H1 (cell line): ENCODE data around the gene IGF2R. TPM values are rescaled to one million over a fixed set of nuclear protein-coding genes. Genes with fewer than 3 reads are reported as not detected.

ENCODE experiments used
- CTCF ChIA-PET: fragments of 300-600 bp; sonication (Branson Sonifier 250); formaldehyde crosslinking; loops from one replicate; lab custom pipeline; 2021; ENCODE audit not compliant: partially characterized antibody; lab: Charles Lee
- POLR2A ChIA-PET: fragments of 300-600 bp; sonication (Branson Sonifier 250); formaldehyde crosslinking; loops from one replicate; lab custom pipeline; 2021; ENCODE audit warnings: inconsistent platforms; ENCODE audit not compliant: partially characterized antibody; lab: Charles Lee
- DNase-seq, 2 experiments: peaks; one replicate each; pipeline versions ENCODE4 v3.0.0 to v3.0.0-alpha.2; 2010 to 2022; ENCODE audit warnings: low spot score in 2 of 2, low read depth in 1 of 2, mixed read lengths in 1 of 2
- FAIRE-seq: peaks from 2 replicates; lab custom pipeline; 2011; peaks lifted over from hg19 to GRCh38; lab: Jason Lieb, UNC
- H2AFZ ChIP-seq: 2 replicates; pipeline ENCODE4 v1.8.1; 2012; ENCODE audit warnings: low read length, inconsistent platforms
- H2AK5ac ChIP-seq: 2 replicates; pipeline ENCODE4 v1.6.1; 2013; ENCODE audit warnings: low read depth, low read length
- H2BK120ac ChIP-seq: replicated peaks from 2 replicates; pipeline ENCODE3; 2013; ENCODE audit warnings: low read depth, low read length, inconsistent platforms
- H2BK12ac ChIP-seq: 2 replicates; pipeline ENCODE4 v1.6.1; 2013; ENCODE audit warnings: low read depth, low read length
- H2BK15ac ChIP-seq: 2 replicates; pipeline ENCODE4 v1.6.1; 2013; ENCODE audit warnings: low read length
- H2BK20ac ChIP-seq: 2 replicates; pipeline ENCODE4 v1.6.1; 2013; ENCODE audit warnings: low read length
- H2BK5ac ChIP-seq: 2 replicates; pipeline ENCODE4 v1.6.1; 2013; ENCODE audit warnings: low read depth, low read length
- H3K14ac ChIP-seq: 2 replicates; pipeline ENCODE4 v1.6.1; 2013; ENCODE audit warnings: inconsistent platforms; ENCODE audit not compliant: insufficient read length
- H3K18ac ChIP-seq: 2 replicates; pipeline ENCODE4 v1.6.1; 2013; ENCODE audit warnings: low read length; ENCODE audit errors: extremely low read depth
- H3K23ac ChIP-seq: 2 replicates; pipeline ENCODE4 v1.6.1; 2013; ENCODE audit warnings: inconsistent platforms; ENCODE audit not compliant: insufficient read length
- H3K23me2 ChIP-seq: 2 replicates; pipeline ENCODE4 v1.6.1; 2013; ENCODE audit warnings: low read depth, low read length
- H3K27ac ChIP-seq: 2 replicates; pipeline ENCODE4 v1.6.1; 2011; ENCODE audit warnings: low read depth, low read length, inconsistent platforms
- H3K27me3 ChIP-seq, 4 experiments: replicated peaks in 1 of 4; 1 replicate in 1 of 4; 2 replicates in 3 of 4; pipeline versions ENCODE4 v1.6.1 to v1.8.1; 2011 to 2013; ENCODE audit warnings: low read length in 3 of 4, mild to moderate bottlenecking in 3 of 4, inconsistent platforms in 2 of 4, mixed read lengths in 2 of 4, moderate library complexity in 1 of 4; ENCODE audit not compliant: control insufficient read depth in 3 of 4, insufficient read depth in 3 of 4; ENCODE audit errors: extremely low read depth in 1 of 4
- H3K36me3 ChIP-seq, 4 experiments: 2 replicates each; pipeline versions ENCODE4 v1.6.1 to v1.8.1; 2011 to 2013; ENCODE audit warnings: mild to moderate bottlenecking in 4 of 4, low read length in 3 of 4, moderate library complexity in 2 of 4, control low read depth in 1 of 4, inconsistent platforms in 1 of 4; ENCODE audit not compliant: insufficient read depth in 4 of 4, control insufficient read depth in 2 of 4
- H3K4ac ChIP-seq: replicated peaks from 2 replicates; pipeline ENCODE3; 2013; ENCODE audit warnings: low read length, low read depth, mixed read lengths, inconsistent platforms; ENCODE audit not compliant: insufficient read length
- H3K4me1 ChIP-seq, 4 experiments: replicated peaks in 1 of 4; 1 replicate in 1 of 4; 2 replicates in 3 of 4; pipeline versions ENCODE4 v1.6.1 to v1.8.1; 2011 to 2013; ENCODE audit warnings: low read length in 3 of 4, inconsistent platforms in 2 of 4, mixed read lengths in 1 of 4; ENCODE audit not compliant: insufficient read depth in 4 of 4, control insufficient read depth in 3 of 4
- H3K4me2 ChIP-seq, 2 experiments: 2 replicates each; pipeline versions ENCODE4 v1.6.1 to v1.8.1; 2011 to 2013; ENCODE audit warnings: low read depth in 2 of 2, low read length in 2 of 2, control low read depth in 1 of 2, inconsistent platforms in 1 of 2, mild to moderate bottlenecking in 1 of 2; ENCODE audit not compliant: insufficient read depth in 1 of 2
- H3K4me3 ChIP-seq, 4 experiments: fragments of 200-600, 300-600 bp in 1 of 4; sonication (generic), shearing (Covaris generic), sonication (Bioruptor Twin) in 1 of 4; 2 replicates each; pipeline versions ENCODE4 v1.5.1 to v1.8.1; 2011 to 2016; ENCODE audit warnings: low read length in 4 of 4, low read depth in 3 of 4, control low read depth in 2 of 4, inconsistent platforms in 2 of 4, mild to moderate bottlenecking in 2 of 4, mixed read lengths in 1 of 4, moderate library complexity in 1 of 4; ENCODE audit not compliant: insufficient read depth in 2 of 4; ENCODE audit errors: extremely low read depth in 1 of 4
- H3K56ac ChIP-seq: replicated peaks from 2 replicates; pipeline ENCODE3; 2013; ENCODE audit warnings: low read depth, mild to moderate bottlenecking, mixed read lengths, low read length, inconsistent platforms; ENCODE audit not compliant: insufficient read length
- H3K79me1 ChIP-seq: 2 replicates; pipeline ENCODE4 v1.6.1; 2013; ENCODE audit warnings: low read depth, low read length, control low read depth
- H3K79me2 ChIP-seq, 2 experiments: 2 replicates each; pipeline versions ENCODE4 v1.6.1 to v1.8.1; 2012 to 2013; ENCODE audit warnings: low read length in 2 of 2, mild to moderate bottlenecking in 2 of 2, inconsistent platforms in 1 of 2; ENCODE audit not compliant: insufficient read depth in 2 of 2, control insufficient read depth in 1 of 2
- H3K9ac ChIP-seq, 4 experiments: replicated peaks in 1 of 4; 1 replicate in 1 of 4; 2 replicates in 3 of 4; pipeline versions ENCODE4 v1.6.1 to v1.8.1; 2011 to 2013; ENCODE audit warnings: low read depth in 3 of 4, low read length in 3 of 4, control low read depth in 2 of 4, mild to moderate bottlenecking in 2 of 4, moderate library complexity in 2 of 4, inconsistent platforms in 1 of 4; ENCODE audit errors: extremely low read depth in 1 of 4
- H3K9me3 ChIP-seq, 2 experiments: 2 replicates each; pipeline versions ENCODE4 v1.6.1 to v1.8.1; 2012 to 2013; ENCODE audit warnings: mild to moderate bottlenecking in 2 of 2, moderate library complexity in 2 of 2, control low read depth in 1 of 2, inconsistent platforms in 1 of 2, low read depth in 1 of 2, low read length in 1 of 2, mixed read lengths in 1 of 2; ENCODE audit not compliant: insufficient read depth in 2 of 2
- H4K20me1 ChIP-seq, 2 experiments: replicated peaks in 1 of 2; 2 replicates each; pipeline versions ENCODE3 to v1.8.1; 2011 to 2013; ENCODE audit warnings: inconsistent platforms in 2 of 2, low read length in 2 of 2, mild to moderate bottlenecking in 1 of 2; ENCODE audit not compliant: insufficient read depth in 2 of 2, control insufficient read depth in 1 of 2
- H4K5ac ChIP-seq: 2 replicates; pipeline ENCODE4 v1.6.1; 2013; ENCODE audit warnings: low read length, low read depth, mixed read lengths, inconsistent platforms; ENCODE audit not compliant: insufficient read length
- H4K8ac ChIP-seq: 2 replicates; pipeline ENCODE4 v1.8.0; 2013; ENCODE audit warnings: mild to moderate bottlenecking, moderate library complexity, low read length, inconsistent platforms; ENCODE audit not compliant: insufficient read depth; ENCODE audit errors: extremely low read depth
- H4K91ac ChIP-seq: replicated peaks from 2 replicates; pipeline ENCODE3; 2013; ENCODE audit warnings: low read length, mixed read lengths, inconsistent platforms; ENCODE audit not compliant: insufficient read length
- CTBP2 ChIP-seq: IDR thresholded peaks from 2 replicates; pipeline ENCODE4 v1.7.0; 2011; ENCODE audit warnings: borderline replicate concordance, mild to moderate bottlenecking, moderate library complexity, mixed read lengths, low read length; ENCODE audit not compliant: insufficient read depth, insufficient read length
- EGR1 ChIP-seq: IDR thresholded peaks from 2 replicates; pipeline ENCODE4 v1.6.1; 2011; ENCODE audit warnings: low read depth, low read length, borderline replicate concordance
- EZH2 ChIP-seq: fragments of 200-600 bp; sonication (generic); IDR thresholded peaks from 2 replicates; pipeline ENCODE4 v1.7.1; 2012; ENCODE audit warnings: low read depth, mild to moderate bottlenecking, moderate library complexity, low read length, inconsistent platforms; ENCODE audit not compliant: severe bottlenecking
- JUND ChIP-seq: IDR thresholded peaks from 2 replicates; pipeline ENCODE4 v1.6.1; 2011; ENCODE audit warnings: mild to moderate bottlenecking, improper control_type of control experiment, low read length
- KDM4A ChIP-seq: IDR thresholded peaks from one replicate; pipeline ENCODE4 v1.7.1; 2012; ENCODE audit warnings: low read depth, mild to moderate bottlenecking, moderate library complexity, low read length, inconsistent platforms; ENCODE audit not compliant: severe bottlenecking
- POLR2A ChIP-seq, 2 experiments: IDR thresholded peaks; 1 replicate in 1 of 2; 2 replicates in 1 of 2; pipeline ENCODE4 v1.6.1; 2011; ENCODE audit warnings: low read depth in 2 of 2, low read length in 2 of 2, mild to moderate bottlenecking in 2 of 2; ENCODE audit errors: control extremely low read depth in 1 of 2
- SIN3A ChIP-seq, 2 experiments: IDR thresholded peaks in 1 of 2; conservative IDR thresholded peaks in 1 of 2; 2 replicates each; pipeline ENCODE4 v1.6.1; 2011 to 2012; ENCODE audit warnings: low read length in 2 of 2, improper control_type of control experiment in 1 of 2, low read depth in 1 of 2, mild to moderate bottlenecking in 1 of 2
- SP1 ChIP-seq: IDR thresholded peaks from 2 replicates; pipeline ENCODE4 v1.6.1; 2011; ENCODE audit warnings: low read depth, low read length
- SP2 ChIP-seq: IDR thresholded peaks from 2 replicates; pipeline ENCODE4 v1.6.1; 2012; ENCODE audit warnings: mild to moderate bottlenecking, low read length, inconsistent platforms
- TAF7 ChIP-seq: optimal IDR thresholded peaks from 2 replicates; pipeline ENCODE3; 2011; ENCODE audit warnings: low read depth, mild to moderate bottlenecking, inconsistent platforms, low read length, moderate library complexity, borderline replicate concordance
- WGBS, 2 experiments: shearing (Covaris generic) in 1 of 2; methylation state at CpG; one replicate each; pipeline versions ENCODE4 v1.1.6 to v1.1.7; 2013 to 2015; ENCODE audit warnings: low lambda C conversion rate in 2 of 2, mixed read lengths in 2 of 2, inconsistent platforms in 1 of 2, low coverage in 1 of 2, missing lambda C conversion rate in 1 of 2; ENCODE audit not compliant: insufficient replicate concordance in 2 of 2, insufficient coverage in 1 of 2, insufficient read length in 1 of 2; ENCODE audit errors: extremely low coverage in 1 of 2, missing lambda C conversion rate in 1 of 2; 5-methylcytosine and 5-hydroxymethylcytosine counted together
- polyA plus RNA-seq, 7 experiments: library from polyadenylated mRNA; depleted of rRNA in 3 of 7; stranded (reverse) in 5 of 7; unstranded in 2 of 7; fragments of >200 nt in 5 of 7; fragments of 200-250 nt in 2 of 7; gene quantifications; 1 replicate in 5 of 7; 2 replicates in 1 of 7; 4 replicates in 1 of 7; pipeline versions ENCODE4 v1.2.1 to v1.2.3, GENCODE V29; 2011 to 2013; ENCODE audit warnings: missing spikeins in 2 of 7, mixed read lengths in 2 of 7
- total RNA-seq: library from RNA; stranded (reverse); fragmentation: NEBNext Ultra II Directional; extraction: Animal tissue kit (Norgen Biotek cat#: 25700); gene quantifications from 2 replicates; pipeline ENCODE4 v1.2.1, GENCODE V29; 2021
- TF ChIP-seq, protein P1 (sequence below): IDR thresholded peaks from 2 replicates; pipeline ENCODE4 v1.6.1; 2011; ENCODE audit warnings: low read length, improper control_type of control experiment
- TF ChIP-seq, protein P2 (sequence below): IDR thresholded peaks from 2 replicates; pipeline ENCODE4 v1.6.1; 2011; ENCODE audit warnings: low read depth, mild to moderate bottlenecking, low read length; ENCODE audit not compliant: insufficient read depth

IGF2R gene
- total and polyA plus RNA-seq, 2 of the 8 experiments (the other 6 are each of a cell fraction or from before 2014, with no cell fraction given), result 20.6 to 74.1 TPM

DNA sequence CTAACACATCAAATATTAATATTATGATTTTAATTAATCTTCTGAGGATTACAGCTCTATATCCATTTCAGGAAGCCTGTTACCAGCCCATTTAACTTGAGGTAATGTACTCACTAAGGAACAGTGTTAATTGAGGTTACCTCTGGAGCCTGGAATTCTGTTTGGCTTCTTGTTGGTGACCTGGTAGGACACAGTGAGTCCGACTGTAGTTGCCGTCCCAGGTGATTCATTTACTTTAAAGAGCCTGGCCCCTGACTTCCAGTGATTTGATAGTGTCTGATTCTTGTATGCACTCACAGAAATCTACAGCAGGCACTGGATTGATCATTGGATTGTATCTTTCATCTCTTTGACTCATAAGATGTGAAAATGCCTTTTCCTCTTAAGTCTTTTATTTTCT is 34.0 kb downstream of the IGF2R start:
- Histone ChIP-seq H2BK120ac (no peak overlapping the region), H3K14ac (no peak overlapping the region), H3K9me3 (peaks cover 0 to 23% of the 10 kb centered on the region in 2 experiments; a peak in 2 of 4 replicates), H2BK20ac (no peak overlapping the region), H3K36me3 (peaks cover 0 to 15% (median 1%) of the 10 kb centered on the region in 4 experiments; a peak in 3 of 8 replicates), H2BK12ac (no peak overlapping the region), H3K79me1 (peaks cover 5% of the 10 kb centered on the region; the same call in 1 of the 2 replicates), H3K4me3 (no peak overlapping the region), H3K18ac (no peak overlapping the region), H3K79me2 (peaks cover 0 to 90% of the 10 kb centered on the region in 2 experiments; a peak in 3 of 4 replicates), H3K23ac (no peak overlapping the region), H3K9ac (no peak overlapping the region), H2AFZ (no peak overlapping the region), H4K91ac (no peak overlapping the region), H2BK15ac (no peak overlapping the region), H3K27ac (no peak overlapping the region), H4K8ac (no peak overlapping the region), H3K56ac (no peak overlapping the region), H3K27me3 (no peaks in the 10 kb centered on the region), H2AK5ac (no peak overlapping the region), H3K4ac (no peak overlapping the region), H3K4me1 (peaks cover 0 to under 1% (median 0%) of the 10 kb centered on the region in 4 experiments; a peak in 2 of 7 replicates), H3K23me2 (peaks cover 2% of the 10 kb centered on the region; the same call in 1 of the 2 replicates), H3K4me2 (no peak overlapping the region), H4K5ac (no peak overlapping the region), H4K20me1 (peaks cover 0 to 13% of the 10 kb centered on the region in 2 experiments), H2BK5ac (no peak overlapping the region)
- DNase-seq (no peak), FAIRE-seq (no peak)
- POLR2A ChIA-PET, result no interaction called here
- CTCF ChIA-PET, result no interaction called here
- 84% methylated on average over 2 of the region's 2 CpGs; no CpG with 5 or more reads in 1 of the 2 experiments for WGBS, 2 experiments
- TF ChIP-seq JUND (no peak), EGR1 (no peak), CTBP2 (no peak), SIN3A (conservative IDR thresholded peaks at IDR 0.05 in 1 of 2, IDR thresholded peaks at IDR 0.05 in 1 of 2; ENCODE audit: low read depth in 1 of 2, low read length in 2 of 2) (no peak), SP1 (no peak), SP2 (no peak), TAF7 (no peak), EZH2 (no peak), POLR2A (IDR thresholded peaks at IDR 0.05; ENCODE audit: control extremely low read depth in 1 of 2, low read depth in 2 of 2, low read length in 2 of 2) (no peak), KDM4A (no peak)
- TF ChIP-seq, protein P1, sequence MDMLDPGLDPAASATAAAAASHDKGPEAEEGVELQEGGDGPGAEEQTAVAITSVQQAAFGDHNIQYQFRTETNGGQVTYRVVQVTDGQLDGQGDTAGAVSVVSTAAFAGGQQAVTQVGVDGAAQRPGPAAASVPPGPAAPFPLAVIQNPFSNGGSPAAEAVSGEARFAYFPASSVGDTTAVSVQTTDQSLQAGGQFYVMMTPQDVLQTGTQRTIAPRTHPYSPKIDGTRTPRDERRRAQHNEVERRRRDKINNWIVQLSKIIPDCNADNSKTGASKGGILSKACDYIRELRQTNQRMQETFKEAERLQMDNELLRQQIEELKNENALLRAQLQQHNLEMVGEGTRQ, result no peak
- TF ChIP-seq, protein P2, sequence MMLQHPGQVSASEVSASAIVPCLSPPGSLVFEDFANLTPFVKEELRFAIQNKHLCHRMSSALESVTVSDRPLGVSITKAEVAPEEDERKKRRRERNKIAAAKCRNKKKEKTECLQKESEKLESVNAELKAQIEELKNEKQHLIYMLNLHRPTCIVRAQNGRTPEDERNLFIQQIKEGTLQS, result no peak
